Inflammatory macrophage treated with lipopolysaccharide for 4 hours (primary cell): ENCODE data around the gene NOS1.
"Not testable (repeated sequence)": the region's sequence is repeated elsewhere in the genome, so short reads cannot be mapped to it uniquely, and the experiment has no call there.

Experiments
- DNase-seq: peaks from one replicate; pipeline ENCODE4 v3.0.0-alpha.2; 2020

Gene NOS1

GRCh38 chr12:117255386-117255785 is 106.0 kb downstream of the NOS1 start:
- DNase-seq = no peak

- no peak for DNase-seq
These were observed 117.9 kb downstream of the NOS1 start for GRCh38 chr12:117243488-117243887.

DNA sequence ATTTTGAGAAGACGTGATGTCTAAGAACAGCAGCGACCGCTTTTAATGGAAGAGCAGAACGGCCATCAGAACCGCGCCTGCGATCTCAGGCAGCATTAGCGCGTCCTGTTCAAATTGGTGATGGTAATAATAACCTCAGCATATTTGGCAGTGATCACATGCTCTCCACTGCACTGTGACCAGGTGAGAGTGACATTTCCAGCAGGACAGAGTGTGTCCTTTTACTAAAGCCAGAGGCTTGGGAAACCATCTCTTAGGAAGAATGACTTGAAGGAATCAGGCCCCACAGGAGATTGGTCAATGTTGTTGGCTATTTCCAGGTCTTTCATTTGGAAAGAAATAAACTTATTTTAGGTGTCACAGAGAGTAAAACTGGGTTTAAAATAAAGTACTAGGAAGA is 119.7 kb downstream of the NOS1 start:
- DNase-seq = no peak

GRCh38 chr12:117240081-117240755 is 121.2 kb downstream of the NOS1 start:
- no peak for DNase-seq

- peak; percentile 60 for DNase-seq
These were observed 124.9 kb downstream of the NOS1 start for GRCh38 chr12:117236456-117237001.

DNA sequence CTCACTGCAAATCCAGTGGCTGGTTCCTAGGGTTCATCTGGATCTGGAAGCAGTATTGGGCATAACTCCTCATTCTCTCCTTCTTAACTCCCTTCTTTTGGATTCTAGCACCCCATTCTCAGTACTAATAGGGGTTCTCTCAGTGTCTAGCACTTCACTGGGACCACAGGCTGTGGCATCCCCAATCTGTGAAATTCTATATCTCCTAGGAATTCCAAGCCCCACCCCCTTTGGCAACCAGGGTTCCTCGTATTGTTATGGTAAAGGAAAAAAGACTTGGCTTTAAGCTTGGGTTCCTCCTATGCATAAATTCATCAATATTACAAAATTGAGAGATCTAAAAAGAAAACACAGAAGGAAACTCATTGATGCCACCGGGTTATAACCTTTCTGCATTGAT is 126.2 kb downstream of the NOS1 start:
- no peak for DNase-seq

DNA sequence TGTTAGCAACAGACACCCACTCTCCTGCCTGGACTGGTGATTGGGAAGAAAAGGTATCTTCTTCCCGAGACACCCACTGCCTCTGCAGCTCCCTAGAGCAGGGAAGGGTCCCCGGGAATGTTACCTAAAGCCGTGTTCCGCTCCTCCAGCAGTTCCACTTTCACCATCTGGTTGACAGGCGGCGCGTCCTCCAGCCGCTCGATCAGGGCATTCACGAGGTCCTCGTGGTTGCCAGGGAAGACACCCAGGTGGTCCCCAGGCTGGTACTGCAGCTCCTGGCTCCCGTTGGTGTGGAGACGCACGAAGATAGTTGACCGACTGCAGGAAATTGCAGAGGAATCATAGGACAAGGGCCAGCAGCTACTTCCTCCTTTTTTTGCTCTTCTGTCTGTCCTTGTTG is 127.0 kb downstream of the NOS1 start:
- no peak for DNase-seq

DNA sequence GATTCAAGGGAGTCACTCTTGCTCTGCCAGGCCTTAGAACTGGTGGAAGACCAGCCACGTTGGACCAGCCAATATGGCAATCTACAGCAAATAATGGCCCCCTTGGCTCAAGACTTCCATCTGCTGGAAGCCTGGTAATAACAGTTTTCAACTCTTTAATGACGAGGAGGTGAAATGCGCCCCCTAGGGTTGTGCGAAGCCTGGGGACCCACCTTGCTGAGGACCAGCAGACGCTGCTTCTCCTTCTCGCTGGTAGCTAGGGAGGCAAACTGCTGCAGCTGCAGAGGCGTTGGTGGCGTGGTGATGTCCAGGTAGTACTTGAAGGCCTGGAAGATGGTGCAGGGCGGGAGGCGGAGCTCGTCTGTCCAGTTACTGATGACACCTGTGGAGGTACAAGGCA is 129.7 kb downstream of the NOS1 start:
- no peak for DNase-seq

GRCh38 chr12:117228239-117228638 is 133.2 kb downstream of the NOS1 start:
- DNase-seq = no peak

- no peak for DNase-seq
These were observed 134.3 kb downstream of the NOS1 start for GRCh38 chr12:117227000-117227653.

- no peak for DNase-seq
These were observed 134.9 kb downstream of the NOS1 start for GRCh38 chr12:117226505-117226904.

- DNase-seq = no peak
These were observed 136.2 kb downstream of the NOS1 start for GRCh38 chr12:117225179-117225578.

DNA sequence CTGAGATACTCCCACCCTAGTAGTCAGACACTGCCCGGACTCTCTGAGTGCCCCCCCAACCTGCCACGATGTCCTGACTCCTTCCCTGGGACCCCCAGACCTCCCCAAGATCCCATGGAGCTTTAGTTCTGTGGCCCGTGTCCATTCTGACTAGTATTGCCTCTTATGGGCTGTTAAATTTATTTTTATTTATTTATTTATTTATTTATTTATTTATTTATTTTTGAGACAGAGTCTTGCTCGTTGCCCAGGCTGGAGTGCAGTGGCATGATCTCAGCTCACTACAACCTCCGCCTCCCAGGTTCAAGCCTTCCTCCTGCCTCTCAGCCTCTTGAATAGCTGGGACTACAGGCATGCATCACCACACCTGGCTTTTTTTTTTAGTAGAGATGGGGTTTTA is 140.5 kb downstream of the NOS1 start:
- DNase-seq = not testable (repeated sequence)

DNA sequence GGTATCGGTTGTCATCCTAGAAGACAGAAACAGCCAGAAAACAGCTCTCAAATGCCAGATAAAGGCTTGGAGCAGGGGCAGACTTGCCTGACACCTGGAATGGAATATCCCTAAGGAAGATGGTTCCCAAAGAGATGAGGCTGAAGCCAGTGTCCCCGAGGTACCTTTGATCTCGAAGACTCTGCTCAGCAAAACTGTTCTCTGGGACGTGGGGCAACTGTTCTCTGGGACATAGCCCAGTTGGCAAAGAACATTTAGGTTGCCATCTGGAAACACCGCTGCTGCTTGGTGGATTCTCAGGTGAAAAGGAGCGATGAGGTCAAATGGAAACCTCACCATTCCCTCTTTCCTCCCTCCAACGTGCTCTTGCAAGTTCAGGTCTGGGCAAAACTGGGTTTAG is 143.3 kb downstream of the NOS1 start:
- DNase-seq = no peak

DNA sequence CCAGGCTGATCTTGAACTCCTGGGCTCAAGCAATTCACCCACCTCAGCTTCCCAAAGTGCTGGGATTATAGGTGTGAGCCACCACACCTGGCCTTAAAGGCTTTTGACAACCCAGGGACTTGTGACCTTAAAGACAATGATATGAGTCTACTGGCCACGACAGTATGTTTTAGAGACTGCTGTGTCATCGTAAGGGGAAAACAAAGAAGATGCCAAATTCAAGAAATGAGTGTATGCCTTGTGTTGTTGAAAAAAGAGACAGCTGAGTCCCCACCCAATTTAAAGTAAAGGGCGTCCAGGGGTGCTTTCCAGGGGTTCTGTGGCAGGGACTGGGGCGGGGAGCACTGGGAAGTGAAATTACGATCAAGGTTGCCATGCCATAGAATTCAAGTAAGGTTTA is 144.7 kb downstream of the NOS1 start:
- DNase-seq = no peak

GRCh38 chr12:117214797-117215196 is 146.6 kb downstream of the NOS1 start:
- no peak for DNase-seq

DNA sequence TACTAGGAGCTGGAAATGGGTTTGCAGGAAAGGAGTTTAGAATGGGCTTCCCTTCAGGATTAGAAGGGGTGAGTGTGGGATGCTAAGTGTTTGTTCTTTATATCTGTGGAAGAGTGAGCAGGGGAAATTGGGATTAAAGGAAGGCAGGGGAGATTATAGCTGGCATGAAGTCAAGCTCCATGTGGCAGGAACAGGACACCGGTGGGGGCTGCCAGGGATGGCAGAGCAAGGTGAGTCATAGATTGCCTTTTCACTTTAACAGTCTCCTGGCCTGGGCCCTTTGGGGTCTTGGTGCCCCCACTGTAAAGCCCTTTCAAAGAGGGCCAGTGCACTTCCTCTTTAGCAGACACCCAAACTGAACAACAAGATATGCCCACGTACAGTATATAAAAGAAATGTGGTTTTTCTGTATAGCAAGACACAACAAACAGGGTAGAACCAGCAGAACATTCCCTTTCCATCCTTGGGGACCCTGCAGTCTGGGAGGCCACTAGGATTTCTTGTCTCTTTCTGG is 148.1 kb downstream of the NOS1 start:
- no peak for DNase-seq

DNA sequence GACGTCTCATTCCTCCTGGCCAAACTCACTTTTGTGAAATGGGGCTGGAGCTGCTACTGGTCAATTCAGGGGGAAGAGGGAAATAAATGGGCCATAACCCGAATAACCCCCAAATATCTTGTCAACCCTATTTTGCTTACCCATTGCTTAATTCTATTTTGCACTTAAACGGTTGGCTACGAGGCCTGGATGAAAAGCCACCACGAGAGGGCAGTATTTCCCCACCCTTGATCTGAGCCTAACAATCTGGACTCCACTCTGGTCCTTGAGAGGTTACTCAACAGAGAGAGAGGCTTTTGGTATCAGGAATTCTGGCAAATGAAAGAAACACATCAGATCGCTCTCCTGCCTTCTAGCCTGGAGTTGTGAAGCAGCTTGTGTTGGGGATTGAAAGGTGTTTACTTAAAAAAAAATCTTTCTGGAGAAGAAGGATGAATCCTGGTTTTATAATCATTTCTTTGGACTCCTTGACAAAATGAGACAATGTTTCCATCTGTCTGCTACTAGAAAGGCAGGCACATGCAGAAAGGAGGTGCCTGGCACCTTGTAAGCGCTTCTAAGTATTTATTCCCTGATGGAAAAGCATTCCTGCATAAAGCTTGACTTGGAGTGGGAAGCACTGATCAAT is 148.7 kb downstream of the NOS1 start:
- DNase-seq = peak; percentile 51

- DNase-seq = no peak
These were observed 151.0 kb downstream of the NOS1 start for GRCh38 chr12:117210266-117210918.

DNA sequence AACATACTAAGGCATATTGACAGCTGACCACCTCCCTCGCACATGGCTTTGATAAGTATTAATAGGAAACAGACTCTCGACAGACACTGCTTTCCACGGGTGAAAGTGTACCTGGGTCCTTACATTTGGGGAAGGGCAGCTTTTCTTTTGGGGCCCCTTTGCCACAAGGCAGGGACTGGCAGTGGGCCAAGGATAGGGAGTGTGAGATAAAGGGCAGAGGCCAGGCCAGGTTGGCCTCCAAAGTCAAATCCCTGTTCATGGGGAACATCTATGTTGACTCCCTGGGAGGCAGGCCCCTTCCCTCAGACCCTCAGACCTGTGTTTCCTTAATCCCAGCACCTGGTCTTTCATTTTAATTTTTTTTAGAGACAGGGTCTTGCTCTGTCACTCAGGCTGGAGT is 151.8 kb downstream of the NOS1 start:
- no peak for DNase-seq

- no peak for DNase-seq
These were observed 152.5 kb downstream of the NOS1 start for GRCh38 chr12:117208811-117209455.

- DNase-seq = no peak
These were observed 153.2 kb downstream of the NOS1 start for GRCh38 chr12:117208206-117208605.

- DNase-seq = no peak
These were observed 153.8 kb downstream of the NOS1 start for GRCh38 chr12:117207675-117208074.
